ENCODE measurements around the gene PCDHGA7. TPM values are rescaled to one million over a fixed set of nuclear protein-coding genes. Genes with fewer than 3 reads are reported as not detected.
A peak's percentile ranks its signal among the peaks of the same experiment; 100 is the strongest.

The PCDHGA7 gene
- total RNA-seq, 1 donor: 6.5 TPM

GRCh38 chr5:141349917-141350619, 32.5 kb upstream of the PCDHGA7 start, which contains the start of gene PCDHGB1:
TSS of gene PCDHGB1 (plus strand) at chr5:141350099. CDS start at chr5:141350261, 162 bp downstream.
- Histone ChIP-seq H3K79me2 (ENCODE audit: insufficient read depth, low read length) (no peaks in the 10 kb centered on the region), H3K4me1 (ENCODE audit: insufficient read depth, low read length) (no peaks in the 10 kb centered on the region), H3K27me3 (ENCODE audit: insufficient read depth, low read length) (peaks cover 20% of the 10 kb centered on the region), H4K20me1 (ENCODE audit: insufficient read depth, low read length) (no peaks in the 10 kb centered on the region), H2AFZ (ENCODE audit: low read length) (peak within 1 kb of the TSS; percentile 76), H3K4me3 (ENCODE audit: insufficient read depth, low read length) (peak within 1 kb of the TSS; percentile 68), H3K27ac (ENCODE audit: low read depth, low read length) (no peak within 1 kb of the TSS), H3K9me3 (ENCODE audit: low read depth, low read length) (peaks cover 2% of the 10 kb centered on the region), H3K4me2 (ENCODE audit: insufficient read depth, low read length) (peak within 1 kb of the TSS; percentile 83), H3K36me3 (ENCODE audit: insufficient read depth, low read length) (no peaks in the 10 kb centered on the region)
- DNase-seq (ENCODE audit: insufficient read length, low spot score, missing footprints): peak; percentile 91
- peak; percentile 64 for TF ChIP-seq CTCF (IDR thresholded peaks at IDR 0.05; ENCODE audit: extremely low read depth, low read depth, low read length)

DNA sequence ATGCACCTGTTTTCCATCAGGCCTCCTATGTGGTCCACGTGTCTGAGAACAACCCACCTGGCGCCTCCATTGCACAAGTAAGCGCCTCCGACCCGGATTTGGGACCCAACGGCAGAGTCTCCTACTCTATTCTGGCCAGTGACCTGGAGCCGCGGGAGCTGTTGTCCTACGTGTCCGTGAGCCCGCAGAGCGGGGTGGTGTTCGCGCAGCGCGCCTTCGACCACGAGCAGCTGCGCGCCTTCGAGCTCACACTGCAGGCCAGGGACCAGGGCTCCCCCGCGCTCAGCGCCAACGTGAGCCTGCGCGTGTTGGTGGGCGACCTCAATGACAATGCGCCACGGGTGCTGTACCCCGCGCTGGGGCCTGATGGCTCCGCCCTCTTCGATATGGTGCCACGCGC, 31.0 kb upstream of the PCDHGA7 start:
- no peak for TF ChIP-seq CTCF (IDR thresholded peaks at IDR 0.05; ENCODE audit: extremely low read depth, low read depth, low read length)
- no peak overlapping the region for H2AFZ ChIP-seq (ENCODE audit: low read length)
- DNase-seq (ENCODE audit: insufficient read length, low spot score, missing footprints): no peak

GRCh38 chr5:141354900-141355469, 27.6 kb upstream of the PCDHGA7 start, which contains the start of gene PCDHGA4:
TSS of gene PCDHGA4 (plus strand) at chr5:141355021. CDS start at chr5:141355108, 87 bp downstream.
- H3K79me2 ChIP-seq (ENCODE audit: insufficient read depth, low read length): no peaks in the 10 kb centered on the region
- peaks cover 26% of the 10 kb centered on the region for H3K27me3 ChIP-seq (ENCODE audit: insufficient read depth, low read length)
- no peak for DNase-seq (ENCODE audit: insufficient read length, low spot score, missing footprints)
- H3K4me1 ChIP-seq (ENCODE audit: insufficient read depth, low read length): peaks cover 2% of the 10 kb centered on the region
- H3K36me3 ChIP-seq (ENCODE audit: insufficient read depth, low read length): no peaks in the 10 kb centered on the region
- peak within 1 kb of the TSS; percentile 88 for H2AFZ ChIP-seq (ENCODE audit: low read length)
- TF ChIP-seq CTCF (IDR thresholded peaks at IDR 0.05; ENCODE audit: extremely low read depth, low read depth, low read length): peak; percentile 65
- H3K4me3 ChIP-seq (ENCODE audit: insufficient read depth, low read length): peak within 1 kb of the TSS; percentile 69
- H3K4me2 ChIP-seq (ENCODE audit: insufficient read depth, low read length): peak within 1 kb of the TSS; percentile 75
- H3K27ac ChIP-seq (ENCODE audit: low read depth, low read length): no peak within 1 kb of the TSS
- H4K20me1 ChIP-seq (ENCODE audit: insufficient read depth, low read length): no peaks in the 10 kb centered on the region
- peaks cover 10% of the 10 kb centered on the region for H3K9me3 ChIP-seq (ENCODE audit: low read depth, low read length)

More for the DNA sequence above, 31.0 kb upstream of the PCDHGA7 start:
- H3K4me2 ChIP-seq (ENCODE audit: insufficient read depth, low read length): no peak overlapping the region
- no peaks in the 10 kb centered on the region for H3K79me2 ChIP-seq (ENCODE audit: insufficient read depth, low read length)
- no peak overlapping the region for H3K4me3 ChIP-seq (ENCODE audit: insufficient read depth, low read length)
- no peak overlapping the region for H3K27ac ChIP-seq (ENCODE audit: low read depth, low read length)
- peaks cover 10% of the 10 kb centered on the region for H3K9me3 ChIP-seq (ENCODE audit: low read depth, low read length)
- H3K36me3 ChIP-seq (ENCODE audit: insufficient read depth, low read length): no peaks in the 10 kb centered on the region
- H3K27me3 ChIP-seq (ENCODE audit: insufficient read depth, low read length): peaks cover 25% of the 10 kb centered on the region
- peaks cover 2% of the 10 kb centered on the region for H3K4me1 ChIP-seq (ENCODE audit: insufficient read depth, low read length)
- H4K20me1 ChIP-seq (ENCODE audit: insufficient read depth, low read length): no peaks in the 10 kb centered on the region

DNA sequence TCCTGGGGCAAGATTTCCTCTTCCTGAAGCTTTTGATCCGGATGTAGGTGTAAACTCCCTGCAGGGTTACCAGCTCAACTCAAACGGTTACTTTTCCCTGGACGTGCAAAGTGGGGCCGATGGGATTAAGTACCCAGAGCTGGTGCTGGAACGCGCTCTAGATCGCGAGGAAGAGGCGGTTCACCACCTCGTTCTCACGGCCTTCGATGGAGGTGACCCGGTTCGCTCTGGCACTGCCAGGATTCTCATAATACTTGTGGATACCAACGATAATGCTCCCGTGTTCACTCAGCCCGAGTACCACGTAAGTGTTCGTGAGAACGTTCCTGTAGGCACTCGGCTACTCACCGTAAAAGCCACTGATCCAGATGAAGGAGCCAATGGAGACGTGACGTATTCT, 26.9 kb upstream of the PCDHGA7 start:
- H3K4me2 ChIP-seq (ENCODE audit: insufficient read depth, low read length): peak overlapping the region; percentile 75

More for the DNA sequence above, 26.9 kb upstream of the PCDHGA7 start:
- no peaks in the 10 kb centered on the region for H3K36me3 ChIP-seq (ENCODE audit: insufficient read depth, low read length)
- peak overlapping the region; percentile 69 for H3K4me3 ChIP-seq (ENCODE audit: insufficient read depth, low read length)
- H2AFZ ChIP-seq (ENCODE audit: low read length): no peak overlapping the region
- peaks cover 2% of the 10 kb centered on the region for H3K4me1 ChIP-seq (ENCODE audit: insufficient read depth, low read length)
- H3K27ac ChIP-seq (ENCODE audit: low read depth, low read length): no peak overlapping the region
- H3K79me2 ChIP-seq (ENCODE audit: insufficient read depth, low read length): no peaks in the 10 kb centered on the region
- peaks cover 31% of the 10 kb centered on the region for H3K27me3 ChIP-seq (ENCODE audit: insufficient read depth, low read length)
- no peak for DNase-seq (ENCODE audit: insufficient read length, low spot score, missing footprints)
- peaks cover 11% of the 10 kb centered on the region for H3K9me3 ChIP-seq (ENCODE audit: low read depth, low read length)
- H4K20me1 ChIP-seq (ENCODE audit: insufficient read depth, low read length): no peaks in the 10 kb centered on the region
- no peak for TF ChIP-seq CTCF (IDR thresholded peaks at IDR 0.05; ENCODE audit: extremely low read depth, low read depth, low read length)

Data from osteoblast (primary cell).